Left ventricle myocardium inferior (tissue), 1 donor: ENCODE data around the gene HTR2A. TPM values are rescaled to one million over a fixed set of nuclear protein-coding genes. Genes with fewer than 3 reads are reported as not detected.

Source experiments
- DNase-seq: peaks from one replicate; pipeline ENCODE4 v3.0.0-alpha.2; 2020
- H3K27ac ChIP-seq: fragments of 200-600 bp; replicated peaks from 2 replicates; pipeline ENCODE4 v1.8.0; 2021
- H3K27me3 ChIP-seq: fragments of 200-600 bp; 2 replicates; pipeline ENCODE4 v1.8.0; 2021; ENCODE audit warnings: low read depth
- H3K36me3 ChIP-seq: fragments of 200-600 bp; 2 replicates; pipeline ENCODE4 v1.8.0; 2021
- H3K4me1 ChIP-seq: fragments of 200-600 bp; 2 replicates; pipeline ENCODE4 v1.8.0; 2021
- H3K4me3 ChIP-seq: fragments of 200-600 bp; 2 replicates; pipeline ENCODE4 v1.8.0; 2021; ENCODE audit warnings: mild to moderate bottlenecking, moderate library complexity
- H3K9me3 ChIP-seq: fragments of 200-600 bp; replicated peaks from 2 replicates; pipeline ENCODE4 v1.8.0; 2021
- CTCF ChIP-seq: fragments of 200-600 bp; IDR thresholded peaks from 2 replicates; pipeline ENCODE4 v1.8.0; 2021; ENCODE audit warnings: antibody characterized with exemption, mild to moderate bottlenecking, borderline replicate concordance
- intact Hi-C: fragments of 100-400 bp; cut with micrococcal nuclease; formaldehyde crosslinking; loops from one replicate; pipeline ENCODE4 v1.11.0; 2022
- total RNA-seq: library from RNA; stranded (reverse); fragmentation: NEBNext Ultra II Directional; extraction: Animal tissue kit (Norgen Biotek cat#: 25700); gene quantifications from one replicate; pipeline ENCODE4 v1.2.1, GENCODE V29; 2021
- donor health status: DM: no; HTN: yes; CAD: no; lungs with severe emphysema.

HTR2A gene
- total RNA-seq, 1 donor from 2014 or later: 0.11 TPM

GRCh38 chr13:46914341-46914740, 17.5 kb upstream of the HTR2A start:
- Histone ChIP-seq H3K4me1 (no peaks in the 10 kb centered on the region), H3K9me3 (no peaks in the 10 kb centered on the region), H3K27ac (no peak overlapping the region), H3K36me3 (no peaks in the 10 kb centered on the region), H3K4me3 (no peak overlapping the region), H3K27me3 (peaks cover 18% of the 10 kb centered on the region)
- DNase-seq: no peak
- no peak for TF ChIP-seq CTCF
- intact Hi-C loops: no loop called here

- H3K27me3 ChIP-seq: peaks cover 24% of the 10 kb centered on the region
- no peak for TF ChIP-seq CTCF
- no peak for DNase-seq
- no peak overlapping the region for H3K4me3 ChIP-seq
- no peaks in the 10 kb centered on the region for H3K36me3 ChIP-seq
- no peaks in the 10 kb centered on the region for H3K4me1 ChIP-seq
- no peaks in the 10 kb centered on the region for H3K9me3 ChIP-seq
- intact Hi-C loops: no loop called here
- no peak overlapping the region for H3K27ac ChIP-seq
Measured at GRCh38 chr13:46913757-46914156, 16.9 kb upstream of the HTR2A start.

DNA sequence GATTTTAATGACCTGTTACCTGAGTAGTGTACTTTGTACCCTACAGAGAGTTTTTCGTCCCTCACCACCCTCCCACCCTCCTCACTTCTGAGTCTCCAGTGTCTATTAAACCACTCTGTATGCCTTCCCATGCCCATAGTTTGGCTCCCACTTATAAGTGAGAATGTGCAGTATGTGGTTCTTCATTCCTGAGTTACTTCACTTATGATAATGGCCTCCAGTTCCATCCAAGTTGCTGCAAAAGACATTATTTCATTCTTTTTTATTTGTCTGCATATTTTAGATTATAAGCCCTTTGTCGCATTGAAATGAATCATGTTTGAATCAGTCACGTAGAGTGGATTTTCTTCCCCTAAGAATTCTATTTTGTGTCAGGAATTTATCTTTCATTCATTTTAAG, 12.2 kb upstream of the HTR2A start:
- intact Hi-C loops: no loop called here
- Histone ChIP-seq H3K9me3 (no peaks in the 10 kb centered on the region), H3K36me3 (no peaks in the 10 kb centered on the region), H3K27ac (no peak overlapping the region), H3K4me3 (no peak overlapping the region), H3K27me3 (peaks cover 30% of the 10 kb centered on the region), H3K4me1 (no peaks in the 10 kb centered on the region)
- DNase-seq: no peak
- no peak for TF ChIP-seq CTCF

DNA sequence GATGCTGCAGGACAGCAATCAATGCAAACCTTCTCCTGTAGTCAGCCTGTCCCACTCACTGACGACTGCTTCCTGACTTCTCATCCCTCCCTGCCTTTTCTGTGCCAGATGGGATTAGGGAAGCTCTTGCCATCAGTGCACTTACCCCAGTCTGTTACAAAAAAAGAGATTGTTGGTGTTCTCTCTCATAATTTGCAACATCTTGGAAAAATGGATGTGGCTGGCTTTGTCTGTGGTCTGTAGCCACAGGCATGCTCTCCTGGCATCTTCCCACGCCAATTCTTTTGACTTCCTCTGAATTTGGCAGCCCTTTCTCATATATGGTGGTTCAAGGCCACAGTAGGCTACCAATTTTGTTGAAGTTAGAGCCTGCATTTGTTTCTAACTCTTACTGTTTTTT, 11.6 kb upstream of the HTR2A start:
- Histone ChIP-seq H3K27me3 (peaks cover 30% of the 10 kb centered on the region), H3K9me3 (no peaks in the 10 kb centered on the region), H3K27ac (no peak overlapping the region), H3K4me1 (no peaks in the 10 kb centered on the region), H3K36me3 (no peaks in the 10 kb centered on the region), H3K4me3 (no peak overlapping the region)
- TF ChIP-seq CTCF: no peak
- intact Hi-C loops: no loop called here
- DNase-seq: no peak

GRCh38 chr13:46906405-46906804, 9.6 kb upstream of the HTR2A start:
- H3K4me3 ChIP-seq: no peak overlapping the region
- no peak overlapping the region for H3K27ac ChIP-seq
- peaks cover 30% of the 10 kb centered on the region for H3K27me3 ChIP-seq
- no peak for TF ChIP-seq CTCF
- no peaks in the 10 kb centered on the region for H3K4me1 ChIP-seq
- no peak for DNase-seq
- no peaks in the 10 kb centered on the region for H3K36me3 ChIP-seq
- intact Hi-C loops: no loop called here
- no peaks in the 10 kb centered on the region for H3K9me3 ChIP-seq

GRCh38 chr13:46905249-46905648, 8.4 kb upstream of the HTR2A start:
- intact Hi-C loops: no loop called here
- no peaks in the 10 kb centered on the region for H3K4me1 ChIP-seq
- TF ChIP-seq CTCF: no peak
- peaks cover 19% of the 10 kb centered on the region for H3K27me3 ChIP-seq
- H3K27ac ChIP-seq: no peak overlapping the region
- no peaks in the 10 kb centered on the region for H3K9me3 ChIP-seq
- H3K4me3 ChIP-seq: no peak overlapping the region
- DNase-seq: no peak
- no peaks in the 10 kb centered on the region for H3K36me3 ChIP-seq
